ENCODE measurements around the gene NNAT. TPM values are rescaled to one million over a fixed set of nuclear protein-coding genes. Genes with fewer than 3 reads are reported as not detected.
"Not testable (repeated sequence)": the region's sequence is repeated elsewhere in the genome, so short reads cannot be mapped to it uniquely, and the experiment has no call there.

Gene NNAT
- total and polyA plus RNA-seq, 7 donors = 7.8 to 125 (median 85.8) TPM; not detected in 1

DNA sequence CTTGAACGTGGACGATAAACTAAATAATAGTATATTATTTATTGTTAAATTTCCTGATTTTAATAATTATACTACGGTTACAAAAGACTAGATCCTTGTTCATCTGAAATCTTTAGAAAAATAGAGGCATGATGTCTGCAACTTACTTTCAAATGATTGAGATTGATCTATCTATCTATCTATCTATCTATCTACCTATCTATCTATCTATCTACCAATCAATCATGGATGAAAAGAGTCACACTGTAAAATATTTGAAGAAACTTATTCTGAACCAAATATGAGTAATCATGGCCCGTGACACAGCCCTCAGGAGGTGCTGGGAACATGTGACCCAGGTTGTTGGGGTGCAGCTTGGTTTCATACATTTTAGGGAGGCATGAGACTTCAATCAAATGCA is 18.4 kb downstream of the NNAT start:
- H3K9me3 ChIP-seq = no peaks in the 10 kb centered on the region
- no peak overlapping the region for H3K27ac ChIP-seq
- intact Hi-C loops (cut with DNase I) = no loop called here
- H3K4me3 ChIP-seq = no peak overlapping the region
- TF ChIP-seq EP300 (IDR thresholded peaks at IDR 0.05) (no peak), POLR2AphosphoS5 (IDR thresholded peaks at IDR 0.05) (no peak), POLR2A (IDR thresholded peaks at IDR 0.05) (no peak)
- TF ChIP-seq, protein P1, sequence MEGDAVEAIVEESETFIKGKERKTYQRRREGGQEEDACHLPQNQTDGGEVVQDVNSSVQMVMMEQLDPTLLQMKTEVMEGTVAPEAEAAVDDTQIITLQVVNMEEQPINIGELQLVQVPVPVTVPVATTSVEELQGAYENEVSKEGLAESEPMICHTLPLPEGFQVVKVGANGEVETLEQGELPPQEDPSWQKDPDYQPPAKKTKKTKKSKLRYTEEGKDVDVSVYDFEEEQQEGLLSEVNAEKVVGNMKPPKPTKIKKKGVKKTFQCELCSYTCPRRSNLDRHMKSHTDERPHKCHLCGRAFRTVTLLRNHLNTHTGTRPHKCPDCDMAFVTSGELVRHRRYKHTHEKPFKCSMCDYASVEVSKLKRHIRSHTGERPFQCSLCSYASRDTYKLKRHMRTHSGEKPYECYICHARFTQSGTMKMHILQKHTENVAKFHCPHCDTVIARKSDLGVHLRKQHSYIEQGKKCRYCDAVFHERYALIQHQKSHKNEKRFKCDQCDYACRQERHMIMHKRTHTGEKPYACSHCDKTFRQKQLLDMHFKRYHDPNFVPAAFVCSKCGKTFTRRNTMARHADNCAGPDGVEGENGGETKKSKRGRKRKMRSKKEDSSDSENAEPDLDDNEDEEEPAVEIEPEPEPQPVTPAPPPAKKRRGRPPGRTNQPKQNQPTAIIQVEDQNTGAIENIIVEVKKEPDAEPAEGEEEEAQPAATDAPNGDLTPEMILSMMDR (IDR thresholded peaks at IDR 0.05) = no peak
- 84 to 89% methylated on average over 4 of the region's 4 CpGs for WGBS, 2 donors
- H3K4me1 ChIP-seq = peaks cover 0 to 4% (median 3%) of the 10 kb centered on the region in 4 donors
- no peaks in the 10 kb centered on the region for H3K36me3 ChIP-seq
- DNase-seq = no peak
- no peaks in the 10 kb centered on the region for H3K27me3 ChIP-seq

DNA sequence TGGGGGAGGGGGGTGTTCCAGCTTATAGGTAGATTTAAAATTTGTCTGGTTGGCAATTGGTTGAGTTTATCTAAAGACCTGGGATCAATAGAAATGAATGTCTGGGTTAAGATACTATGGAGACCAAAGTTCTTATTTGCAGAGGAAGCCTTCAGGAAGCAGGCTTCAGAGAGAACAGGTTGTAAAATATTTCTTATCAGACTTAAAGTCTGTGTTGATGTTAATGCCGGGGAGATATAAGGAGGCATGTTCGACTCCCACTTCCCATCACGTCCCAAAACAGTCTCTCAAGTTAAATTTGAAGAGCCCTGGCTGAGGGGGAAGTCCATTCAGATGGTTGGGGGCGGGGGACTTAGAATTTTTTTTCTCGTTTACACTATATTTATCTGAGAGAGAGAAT is 19.0 kb downstream of the NNAT start:
- H3K27me3 ChIP-seq = no peaks in the 10 kb centered on the region
- no peak overlapping the region for H3K27ac ChIP-seq
- DNase-seq = no peak
- no peak overlapping the region for H3K4me3 ChIP-seq
- H3K36me3 ChIP-seq = no peaks in the 10 kb centered on the region
- H3K9me3 ChIP-seq = no peaks in the 10 kb centered on the region
- no peaks in the 10 kb centered on the region for H3K4me1 ChIP-seq
- WGBS, 2 donors = 7 to 16% methylated on average over 5 of the region's 5 CpGs
- TF ChIP-seq EP300 (IDR thresholded peaks at IDR 0.05) (no peak), POLR2AphosphoS5 (IDR thresholded peaks at IDR 0.05) (no peak), POLR2A (IDR thresholded peaks at IDR 0.05) (no peak)
- TF ChIP-seq, protein P1 (IDR thresholded peaks at IDR 0.05) = no peak
- intact Hi-C loops (cut with DNase I) = no loop called here

- intact Hi-C loops (cut with DNase I); H3K27me3 ChIP-seq; H3K9me3 ChIP-seq; H3K4me1 ChIP-seq; DNase-seq; H3K36me3 ChIP-seq; H3K27ac ChIP-seq; H3K4me3 ChIP-seq: not testable (repeated sequence)
- 92 to 95% methylated on average over 1 of the region's 1 CpG for whole genome bisulfite sequencing, 2 donors
Observed at GRCh38 chr20:37540838-37541237, 19.8 kb downstream of the NNAT start.

- TF ChIP-seq EP300 (IDR thresholded peaks at IDR 0.05) (no peak), POLR2A (IDR thresholded peaks at IDR 0.05) (no peak), POLR2AphosphoS5 (IDR thresholded peaks at IDR 0.05) (no peak)
- TF ChIP-seq, protein P1 (IDR thresholded peaks at IDR 0.05) = no peak
- 65 to 89% methylated on average over 5 of the region's 5 CpGs for WGBS, 2 donors
- no peaks in the 10 kb centered on the region for H3K9me3 ChIP-seq
- H3K4me3 ChIP-seq = no peak overlapping the region
- no peaks in the 10 kb centered on the region for H3K36me3 ChIP-seq
- no peak overlapping the region for H3K27ac ChIP-seq
- intact Hi-C loops (cut with DNase I) = no loop called here
- DNase-seq = no peak
- H3K4me1 ChIP-seq = no peaks in the 10 kb centered on the region
- no peaks in the 10 kb centered on the region for H3K27me3 ChIP-seq
Observed at GRCh38 chr20:37541326-37541725, 20.3 kb downstream of the NNAT start.

DNA sequence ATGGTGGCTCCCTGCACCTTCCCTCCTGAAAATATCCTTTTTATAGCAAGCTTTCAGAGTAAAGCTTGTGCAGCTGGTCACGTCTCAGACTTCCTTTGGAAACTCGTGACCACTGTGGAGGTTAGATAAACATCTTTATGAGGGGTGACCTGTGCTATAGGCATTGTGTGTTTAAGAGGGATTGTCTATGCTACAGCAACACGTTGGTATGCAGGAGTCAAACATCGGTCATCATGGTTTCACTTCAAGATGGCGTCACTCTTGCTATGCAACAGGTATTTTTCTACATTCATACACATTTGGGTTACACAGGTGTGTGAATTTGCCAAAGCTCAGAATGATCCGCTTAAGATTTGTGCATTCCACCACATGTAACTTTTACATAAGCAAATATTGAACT is 21.2 kb downstream of the NNAT start:
- Histone ChIP-seq H3K9me3 (no peaks in the 10 kb centered on the region), H3K27me3 (no peaks in the 10 kb centered on the region), H3K4me1 (no peaks in the 10 kb centered on the region), H3K27ac (no peak overlapping the region), H3K36me3 (no peaks in the 10 kb centered on the region), H3K4me3 (no peak overlapping the region)
- no peak for DNase-seq
- 15 to 36% methylated on average over 6 of the region's 6 CpGs for WGBS, 2 donors
- intact Hi-C loops (cut with DNase I) = no loop called here
- TF ChIP-seq, protein P1 (IDR thresholded peaks at IDR 0.05) = no peak
- no peak for TF ChIP-seq POLR2AphosphoS5 (IDR thresholded peaks at IDR 0.05)
- TF ChIP-seq POLR2A (IDR thresholded peaks at IDR 0.05) = no peak
- no peak for TF ChIP-seq EP300 (IDR thresholded peaks at IDR 0.05)

Measured in sigmoid colon (tissue), 7 donors.